Right lobe of liver (tissue), 4 donors: ENCODE measurements around the gene PRKCA.

ENCODE experiments used
- CTCF ChIP-seq, 4 donors: fragments of 200-600 bp in 3 of 4; fragments of 450-650 bp in 1 of 4; IDR thresholded peaks; one replicate each; pipeline versions ENCODE4 v1.5.1 to v1.8.0; 2016 to 2022; ENCODE audit warnings: antibody characterized with exemption in 4 of 4, mild to moderate bottlenecking in 2 of 4
- POLR2A ChIP-seq: fragments of 450-650 bp; IDR thresholded peaks from one replicate; pipeline ENCODE4 v1.6.1; 2017; ENCODE audit warnings: antibody characterized with exemption, mild to moderate bottlenecking
- donor health status: DM: no; HTN: no; CAD: no.
- donor health status: DM: no; HTN: no; CAD: no.
- donor health status: DM: no; HTN: yes; CAD: no.

GRCh38 chr17:66611397-66611796 is 309.0 kb downstream of the PRKCA start:
- no peak for TF ChIP-seq CTCF (IDR thresholded peaks at IDR 0.05)
- TF ChIP-seq POLR2A = no peak
